SU-DHL-6 (cell line): Measurements from ENCODE around the gene ZNRF1.

Experiments used
- EZH2phosphoT487 ChIP-seq: fragments of 200-600 bp; sonication (generic), shearing (Covaris generic); conservative IDR thresholded peaks from 2 replicates; pipeline ENCODE4 v1.6.1; 2018; ENCODE audit warnings: mild to moderate bottlenecking, antibody characterized with exemption, low read length, moderate library complexity, mixed read lengths
- TF ChIP-seq, protein P1 (sequence below): fragments of 200-600 bp; sonication (generic); IDR thresholded peaks from one replicate; pipeline ENCODE4 v1.5.1; 2017; ENCODE audit warnings: antibody characterized with exemption, mild to moderate bottlenecking, low read length, moderate library complexity; ENCODE audit not compliant: insufficient read depth, poor library complexity, severe bottlenecking

DNA sequence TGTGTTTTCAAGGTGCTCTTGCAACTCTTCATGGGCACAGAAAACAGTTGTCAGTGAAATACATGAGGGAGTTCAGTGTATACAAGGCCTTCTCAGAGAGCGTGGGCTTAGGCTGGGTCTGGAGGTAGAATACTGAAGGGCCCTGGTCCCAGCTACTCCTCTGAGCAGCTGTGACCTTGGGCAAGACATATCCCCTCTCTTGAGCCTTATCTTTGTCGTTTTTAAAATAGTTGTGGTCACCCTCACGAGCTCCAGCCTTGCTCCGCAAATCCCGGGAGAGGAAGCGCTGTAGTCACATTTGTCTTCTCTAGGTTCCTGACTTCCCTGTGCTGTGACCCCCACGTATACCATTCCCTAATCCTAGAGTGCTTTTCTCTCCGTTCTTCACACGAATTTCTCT, 3.6 kb downstream of the ZNRF1 start:
- TF ChIP-seq, protein P1, sequence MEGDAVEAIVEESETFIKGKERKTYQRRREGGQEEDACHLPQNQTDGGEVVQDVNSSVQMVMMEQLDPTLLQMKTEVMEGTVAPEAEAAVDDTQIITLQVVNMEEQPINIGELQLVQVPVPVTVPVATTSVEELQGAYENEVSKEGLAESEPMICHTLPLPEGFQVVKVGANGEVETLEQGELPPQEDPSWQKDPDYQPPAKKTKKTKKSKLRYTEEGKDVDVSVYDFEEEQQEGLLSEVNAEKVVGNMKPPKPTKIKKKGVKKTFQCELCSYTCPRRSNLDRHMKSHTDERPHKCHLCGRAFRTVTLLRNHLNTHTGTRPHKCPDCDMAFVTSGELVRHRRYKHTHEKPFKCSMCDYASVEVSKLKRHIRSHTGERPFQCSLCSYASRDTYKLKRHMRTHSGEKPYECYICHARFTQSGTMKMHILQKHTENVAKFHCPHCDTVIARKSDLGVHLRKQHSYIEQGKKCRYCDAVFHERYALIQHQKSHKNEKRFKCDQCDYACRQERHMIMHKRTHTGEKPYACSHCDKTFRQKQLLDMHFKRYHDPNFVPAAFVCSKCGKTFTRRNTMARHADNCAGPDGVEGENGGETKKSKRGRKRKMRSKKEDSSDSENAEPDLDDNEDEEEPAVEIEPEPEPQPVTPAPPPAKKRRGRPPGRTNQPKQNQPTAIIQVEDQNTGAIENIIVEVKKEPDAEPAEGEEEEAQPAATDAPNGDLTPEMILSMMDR = no peak
- TF ChIP-seq EZH2phosphoT487 = no peak
